Embryonic facial prominence (tissue), 1 donor: Measurements from ENCODE around the gene TRNP1.

Source experiments
- DNase-seq: peaks from one replicate; pipeline ENCODE4 v3.0.0-alpha.2; 2016; ENCODE audit errors: extremely low spot score

Gene TRNP1

DNA sequence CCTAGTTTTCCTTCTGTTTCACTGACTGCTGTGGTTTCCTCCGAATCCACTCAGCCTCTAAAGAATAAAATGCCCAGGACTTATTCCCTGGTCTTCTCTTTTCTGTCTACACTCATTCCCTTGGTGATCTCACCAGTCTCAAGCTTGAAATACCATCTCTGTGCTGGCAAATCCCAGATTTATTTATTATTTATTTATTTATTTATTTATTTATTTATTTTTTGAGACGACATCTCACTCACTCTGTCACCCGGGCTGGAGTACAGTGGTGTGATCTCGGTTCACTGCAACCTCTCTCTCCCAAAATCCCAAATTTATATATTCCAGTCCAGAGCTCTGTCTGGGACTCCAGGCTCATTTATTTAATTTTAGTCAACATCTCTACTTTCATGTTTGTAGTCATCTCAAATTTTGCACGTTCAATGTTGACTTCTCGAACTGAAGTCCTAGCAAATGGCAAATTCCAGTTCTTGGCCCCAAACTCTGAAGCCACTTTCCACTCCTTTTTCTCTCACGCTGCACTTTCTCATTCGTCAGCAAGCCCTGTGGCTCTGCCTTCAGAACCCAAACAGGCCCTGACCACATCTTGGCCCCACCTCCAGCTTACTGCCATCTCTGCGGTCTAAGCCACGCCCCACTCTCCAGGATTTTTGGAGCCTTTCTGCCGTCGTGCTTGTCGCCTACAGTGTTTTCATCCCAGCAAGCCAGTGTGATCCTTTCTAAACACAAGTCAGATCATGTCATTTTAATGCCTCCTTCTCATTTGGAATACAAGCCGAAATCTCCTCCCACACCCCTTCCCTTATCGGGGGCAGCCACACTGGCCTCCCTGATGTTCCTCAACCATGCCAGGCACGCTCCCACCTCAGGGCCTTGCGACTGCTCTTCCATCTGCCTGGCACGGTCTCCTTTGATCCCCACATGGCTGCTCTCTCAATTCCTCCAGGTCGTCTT, 33.4 kb downstream of the TRNP1 start:
- no peak for DNase-seq

DNA sequence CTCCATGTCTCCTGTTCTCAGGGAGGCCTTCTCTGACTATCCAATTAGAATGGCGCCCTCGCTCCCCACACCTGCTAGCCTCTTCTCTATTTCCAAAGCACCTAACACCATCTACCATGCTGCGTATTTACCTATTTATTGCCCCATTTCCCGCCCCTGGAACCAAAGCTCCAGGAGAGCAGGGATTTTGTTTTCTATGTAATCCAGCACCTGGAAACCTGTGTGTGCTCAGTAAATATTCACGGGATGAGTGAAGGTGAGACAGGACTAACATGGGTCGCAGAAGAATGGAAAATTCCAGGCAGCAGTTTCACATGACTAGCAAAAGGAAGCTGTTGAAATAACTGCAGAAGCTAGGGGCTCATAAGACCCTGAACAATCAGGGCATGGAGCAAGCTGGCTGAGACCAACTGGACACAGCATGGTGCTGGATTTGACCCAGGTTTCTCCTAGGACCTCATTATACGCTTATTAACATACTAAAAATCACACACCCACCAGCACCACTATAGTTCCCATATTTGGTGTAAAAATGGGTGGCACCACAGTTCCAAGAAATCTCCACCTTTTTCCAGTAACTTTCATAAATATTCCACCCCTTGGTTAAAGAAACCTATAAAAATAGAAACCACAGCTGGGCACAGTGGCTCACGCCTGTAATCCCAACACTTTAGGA, 34.2 kb downstream of the TRNP1 start:
- no peak for DNase-seq

DNA sequence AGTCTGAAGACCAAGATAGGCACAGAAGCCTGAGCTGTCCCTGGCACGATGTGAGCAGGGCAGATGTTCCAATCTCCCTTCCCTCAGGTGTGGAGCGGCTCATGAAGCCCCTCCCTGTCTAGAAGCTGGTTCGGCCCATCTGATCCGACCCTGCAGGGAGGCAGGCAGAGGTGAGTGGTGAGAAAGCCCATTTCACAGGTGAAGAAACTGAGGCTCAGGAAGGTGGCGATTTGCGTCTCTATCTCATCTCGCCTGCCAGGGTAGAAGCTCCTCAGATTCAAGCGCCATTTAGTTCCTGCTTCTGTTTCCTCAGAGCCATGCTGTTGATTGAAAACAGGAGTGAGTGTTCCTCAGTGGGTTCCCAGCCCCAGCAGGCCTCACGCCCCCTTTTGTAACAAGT, 36.0 kb downstream of the TRNP1 start:
- no peak for DNase-seq

DNA sequence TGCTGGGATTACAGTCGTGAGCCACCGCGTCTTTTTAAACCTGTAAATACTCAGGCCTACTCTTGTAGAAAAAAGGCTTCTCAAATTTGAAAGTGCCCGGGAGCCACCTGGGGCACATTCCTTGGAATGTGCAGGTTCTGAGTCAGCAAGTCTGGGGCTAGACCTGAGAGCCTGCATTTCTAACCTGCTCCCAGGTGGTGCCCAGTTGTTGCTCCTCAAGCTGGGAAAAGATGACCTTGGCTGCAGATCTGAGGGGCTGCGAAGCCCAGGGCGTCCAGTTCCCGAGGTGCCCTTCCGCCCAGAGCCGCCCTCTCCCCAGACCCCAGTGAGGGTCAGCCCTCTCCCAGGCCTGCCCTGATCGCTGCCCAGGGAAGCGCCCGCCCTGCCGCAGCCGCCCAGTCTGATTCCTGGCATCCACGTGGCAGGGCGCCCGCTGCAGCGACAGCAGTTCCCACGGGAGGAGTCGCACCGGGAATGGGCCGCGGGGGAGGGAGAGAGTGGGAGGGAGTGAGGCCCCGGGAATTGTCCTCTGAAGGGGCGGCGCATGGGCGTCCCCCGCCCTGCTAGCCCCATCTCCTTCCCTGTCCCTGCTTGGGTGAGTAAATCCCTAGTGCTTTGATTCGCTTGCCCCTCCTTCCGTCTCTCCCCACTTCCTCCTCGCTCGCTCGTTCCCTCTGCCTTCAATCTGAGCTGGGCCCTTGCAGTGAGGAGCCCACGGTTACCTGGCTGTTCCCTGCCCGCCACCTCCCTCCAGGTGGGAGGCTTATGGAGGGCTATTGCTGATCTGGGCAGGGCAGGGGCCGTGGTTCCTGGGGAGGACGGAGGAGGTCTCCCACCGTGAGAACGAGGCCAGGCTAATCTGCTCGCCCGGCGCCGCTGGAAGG, 38.0 kb downstream of the TRNP1 start:
- no peak for DNase-seq

DNA sequence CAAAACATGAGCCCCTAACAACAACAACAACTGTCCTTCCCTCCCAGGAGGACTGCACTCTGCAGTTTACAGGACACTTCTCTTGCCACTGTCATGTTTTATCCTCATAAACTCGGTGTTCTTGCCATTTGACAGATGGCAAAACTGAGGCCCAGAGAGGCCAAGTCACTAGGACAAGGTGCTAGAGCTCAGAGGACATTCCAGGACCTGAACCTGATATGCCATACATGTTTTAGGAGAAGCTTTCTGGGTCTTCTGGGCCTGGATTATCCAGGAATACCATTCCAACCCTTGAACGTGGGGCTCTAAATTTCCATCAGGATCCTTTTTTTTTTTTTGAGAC, 38.6 kb downstream of the TRNP1 start:
- DNase-seq: no peak

DNA sequence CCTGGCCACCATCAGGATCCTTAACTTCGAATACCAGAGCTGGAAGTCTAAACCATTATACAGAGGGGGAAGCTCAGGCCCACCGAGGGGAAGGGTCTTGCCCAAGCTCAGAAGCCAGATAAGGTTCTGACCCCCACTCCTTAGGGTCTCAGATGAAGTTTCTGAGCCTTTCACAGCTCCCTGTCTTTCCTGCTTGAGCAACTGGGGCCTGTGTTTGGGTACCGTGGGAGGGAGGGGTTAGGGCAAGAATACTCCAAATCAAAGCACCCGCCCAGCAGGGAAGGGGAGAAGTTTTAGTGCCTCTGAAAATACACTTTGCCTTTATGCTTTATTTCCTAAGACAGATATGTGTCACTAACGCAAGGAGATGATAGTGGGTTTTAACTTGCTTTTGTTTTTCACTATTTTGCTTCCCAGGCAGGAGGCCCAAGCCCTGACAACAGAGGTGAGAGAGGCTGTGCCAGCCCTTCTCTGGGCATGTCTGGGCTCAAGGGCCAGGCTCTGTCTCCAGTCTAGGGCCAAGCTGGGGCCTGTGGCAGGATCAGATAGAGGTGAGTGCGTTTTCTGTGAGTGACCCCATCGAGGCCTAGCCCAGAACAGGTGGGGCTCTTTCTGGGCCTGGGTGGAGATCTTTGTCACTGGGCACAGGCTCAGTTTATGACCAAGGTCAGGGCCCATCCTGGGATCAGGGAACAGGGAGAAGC, 39.7 kb downstream of the TRNP1 start:
- DNase-seq: no peak

DNA sequence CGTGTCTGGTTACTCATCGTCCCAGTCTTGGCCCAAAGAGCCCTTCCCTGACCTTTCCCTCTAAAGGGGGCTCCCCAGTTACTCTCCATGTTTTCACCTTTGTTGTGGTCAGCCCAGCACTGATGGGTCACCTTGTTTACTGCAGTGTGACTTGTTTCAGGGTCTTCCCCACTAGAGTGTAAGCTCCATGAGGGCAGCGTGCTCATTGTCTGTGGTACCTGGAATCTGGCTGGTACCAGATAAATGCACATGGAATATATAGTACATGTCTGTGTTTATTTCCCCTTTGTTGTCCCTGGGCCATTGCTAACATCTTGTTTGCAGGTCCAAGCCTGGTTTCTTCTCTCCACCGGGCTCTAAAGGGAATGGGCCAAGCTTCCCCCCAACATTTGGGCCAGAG, 41.9 kb downstream of the TRNP1 start:
- DNase-seq: no peak

DNA sequence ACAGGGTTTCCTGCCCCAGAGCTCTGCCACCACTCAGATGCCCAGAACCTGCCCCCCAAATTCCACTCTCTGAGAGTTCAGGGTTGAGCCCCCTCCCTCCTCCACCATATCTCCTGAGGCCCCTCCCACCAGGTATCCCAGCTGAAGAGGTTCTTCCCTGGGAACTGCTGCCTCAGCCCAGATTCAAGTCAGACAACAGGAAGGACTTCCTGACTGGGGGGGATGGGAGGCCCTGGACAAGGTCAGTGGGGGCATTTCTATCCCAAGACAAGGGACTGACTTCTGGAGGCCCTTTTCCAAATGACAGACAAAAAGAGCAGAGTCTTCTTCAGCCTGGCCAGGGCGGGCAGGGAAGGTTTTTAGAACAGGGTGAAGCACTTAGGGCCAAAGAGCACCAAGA, 43.2 kb downstream of the TRNP1 start:
- DNase-seq: no peak

DNA sequence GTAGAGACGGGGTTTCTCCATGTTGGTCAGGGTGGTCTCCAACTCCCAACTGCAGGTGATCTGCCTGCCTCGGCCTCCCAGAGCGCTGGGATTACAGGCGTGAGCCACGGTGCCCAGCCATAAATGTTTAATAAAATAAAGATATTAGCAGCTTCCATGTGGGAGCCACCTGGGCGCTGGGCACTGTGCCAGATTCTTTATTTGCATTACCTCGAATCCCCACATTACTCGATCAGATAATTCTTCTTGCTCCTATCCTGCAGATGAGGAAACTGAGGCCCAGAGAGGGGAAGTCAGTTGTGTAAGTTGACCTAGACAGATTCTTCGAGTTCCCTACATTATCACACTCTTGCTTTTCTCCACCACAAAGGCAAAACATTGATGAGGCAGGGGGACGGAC, 44.0 kb downstream of the TRNP1 start:
- DNase-seq: no peak

DNA sequence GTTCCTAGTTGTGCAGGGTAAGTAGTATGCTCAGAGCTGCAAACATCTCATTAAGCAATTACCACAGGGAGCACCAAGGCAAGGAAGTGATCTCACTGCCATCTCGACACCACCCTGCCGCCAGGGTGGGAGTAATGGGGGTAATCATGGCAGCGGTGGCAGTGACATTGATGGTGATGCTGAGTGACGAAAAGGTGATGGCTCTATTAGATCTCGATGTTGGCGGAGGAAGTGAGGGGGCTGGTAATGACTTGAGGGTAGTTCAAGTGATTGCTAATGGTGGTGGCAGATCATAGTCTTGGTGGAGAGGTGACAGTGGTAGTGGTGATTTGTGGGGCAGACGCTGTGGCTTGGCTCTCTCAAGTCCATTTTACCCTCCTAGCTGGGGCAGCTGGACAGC, 44.5 kb downstream of the TRNP1 start:
- no peak for DNase-seq

DNA sequence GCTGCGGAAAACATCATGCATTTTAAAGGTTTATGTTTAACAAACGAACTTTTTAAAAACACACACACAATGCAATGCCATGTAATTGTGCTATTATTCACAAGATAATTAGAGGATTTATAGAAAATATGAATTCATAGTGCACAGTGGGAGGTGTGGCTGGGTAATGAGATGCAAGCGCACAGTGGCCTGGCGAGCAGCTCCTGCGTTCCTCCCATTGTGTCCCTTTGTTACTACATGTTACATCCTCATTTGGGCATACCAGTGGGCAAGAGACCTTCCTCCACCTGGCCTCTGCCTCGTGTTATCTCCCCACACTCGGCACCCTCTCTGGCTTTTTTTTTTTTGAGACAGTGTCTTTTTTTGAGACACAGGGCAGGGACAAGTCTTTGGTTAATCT, 49.2 kb downstream of the TRNP1 start:
- no peak for DNase-seq

DNA sequence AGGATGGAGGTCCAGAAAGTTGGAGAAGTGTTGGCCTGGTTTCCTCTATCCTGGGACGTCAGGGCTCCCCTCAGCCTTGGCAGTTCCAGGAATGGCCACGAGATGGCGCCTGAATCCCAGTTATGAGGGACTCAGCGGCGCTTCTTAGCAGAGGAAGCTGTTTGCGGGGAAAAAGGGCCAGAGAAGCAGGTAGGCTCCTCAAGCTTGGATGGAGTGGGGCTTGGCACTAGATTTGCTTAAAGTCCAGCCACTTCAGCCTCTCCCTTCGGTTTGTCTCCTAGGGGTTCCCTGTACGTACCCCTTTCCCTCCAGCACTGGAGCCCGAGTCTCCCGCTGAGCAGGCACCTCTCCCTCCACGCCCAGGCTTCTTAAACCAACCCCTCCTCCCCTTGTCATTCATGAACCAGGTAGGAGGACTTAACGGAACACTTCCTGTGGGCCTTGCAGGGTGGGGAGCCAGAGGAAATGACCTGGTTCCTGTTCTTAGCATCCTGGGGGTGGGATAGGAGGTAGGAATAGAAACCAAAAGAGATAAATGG, 51.2 kb downstream of the TRNP1 start:
- DNase-seq: peak; percentile 58

DNA sequence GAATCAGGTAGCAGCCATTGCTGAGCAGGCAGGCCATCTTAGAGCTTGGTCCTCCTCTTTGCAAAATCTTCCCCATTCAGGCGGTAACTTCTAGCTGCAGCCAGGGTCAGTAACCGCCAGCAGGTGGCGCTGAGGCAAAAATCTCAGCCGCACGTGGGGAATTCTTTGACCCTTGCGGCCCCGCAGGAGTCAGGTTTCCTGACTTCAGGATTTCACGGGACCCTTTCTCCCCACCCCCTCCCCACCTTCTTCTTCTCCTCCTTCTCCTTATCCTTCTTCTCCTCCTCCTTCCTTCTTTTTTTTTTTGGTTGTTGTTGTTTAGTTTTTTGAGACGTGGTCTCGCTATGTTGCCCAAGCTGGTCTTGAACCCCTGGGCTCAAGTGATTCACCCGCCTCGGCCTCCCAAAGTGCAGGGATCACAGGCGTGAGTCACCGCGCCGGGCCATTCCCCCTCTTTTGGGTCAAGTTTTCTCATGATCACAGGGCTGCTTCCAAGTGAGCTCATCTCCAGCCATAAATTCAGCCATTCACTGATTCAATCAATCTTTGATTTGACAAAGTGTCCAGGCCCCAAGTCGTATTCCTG, 52.6 kb downstream of the TRNP1 start:
- no peak for DNase-seq

DNA sequence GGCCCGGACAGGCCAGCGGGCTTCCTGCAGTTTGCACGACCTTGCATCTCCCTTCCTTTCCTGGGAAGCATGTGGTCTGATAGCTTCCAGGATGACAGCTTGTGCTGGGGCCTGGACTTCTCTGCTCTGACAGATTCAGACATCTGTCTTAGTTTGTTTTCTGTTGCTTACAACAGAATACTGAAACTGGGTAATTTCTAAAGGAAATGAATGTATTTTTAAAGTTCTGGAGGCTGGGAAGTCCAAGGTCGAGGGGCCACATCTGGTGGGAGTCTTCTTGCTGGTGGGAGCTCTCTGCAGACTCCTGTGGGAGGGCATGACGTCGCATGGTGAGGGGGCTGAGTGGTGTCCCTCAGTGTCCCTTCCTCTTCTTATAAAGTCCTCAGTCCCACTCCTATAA, 54.4 kb downstream of the TRNP1 start:
- no peak for DNase-seq

DNA sequence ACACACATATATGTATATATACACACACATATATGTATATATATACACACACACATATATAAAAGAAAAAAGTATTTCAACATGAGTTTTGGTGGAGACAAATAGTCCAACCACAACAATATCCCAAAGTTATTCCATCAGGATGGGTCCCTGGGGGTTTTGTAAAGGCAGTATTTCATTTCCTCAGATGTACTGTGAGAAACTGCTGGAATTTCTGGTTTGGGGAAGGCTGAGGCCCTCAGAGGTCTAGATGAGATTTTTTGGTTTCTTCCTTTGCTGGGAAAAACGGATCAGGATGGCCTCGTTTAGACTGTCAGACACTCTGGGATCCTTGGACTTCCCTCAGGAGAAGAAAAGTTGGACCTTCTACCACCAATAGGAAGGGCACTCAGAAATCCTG, 55.6 kb downstream of the TRNP1 start:
- DNase-seq: no peak

DNA sequence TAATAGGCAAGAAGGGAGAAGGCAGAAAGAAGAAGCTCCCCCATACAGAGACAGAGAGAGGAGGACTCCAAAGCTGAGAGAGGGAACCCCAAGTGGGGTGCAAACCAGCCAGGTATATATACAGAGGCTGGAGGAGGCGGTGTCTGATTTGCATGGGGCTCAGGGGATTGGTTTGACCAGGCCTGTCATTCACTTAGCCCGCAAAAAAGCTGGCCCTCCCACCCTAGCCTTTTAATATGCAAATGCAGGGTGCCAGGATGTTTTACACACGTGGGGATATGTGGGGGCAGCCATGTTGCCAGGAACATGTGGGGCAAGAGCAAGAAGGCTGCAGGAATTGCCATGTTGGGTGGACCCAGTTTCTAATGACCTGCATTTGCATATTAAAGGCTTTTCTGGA, 56.1 kb downstream of the TRNP1 start:
- no peak for DNase-seq
